Sigmoid colon (tissue), 4 donors: ENCODE data around the gene PLXDC1.

Experiments
- CTCF ChIP-seq, 4 experiments: fragments of 450-650 bp in 3 of 4; fragments of 200-600 bp in 1 of 4; IDR thresholded peaks; one replicate each; pipeline ENCODE4 v1.5.1; 2016 to 2019; ENCODE audit warnings: antibody characterized with exemption in 4 of 4, mild to moderate bottlenecking in 3 of 4, moderate library complexity in 2 of 4
- POLR2AphosphoS5 ChIP-seq, 4 donors: sonication (generic); formaldehyde crosslinking; IDR thresholded peaks; one replicate each; pipeline ENCODE4 v1.6.1; 2017; ENCODE audit warnings: antibody characterized with exemption in 4 of 4

GRCh38 chr17:39187152-39187830 is 35.9 kb upstream of the PLXDC1 start:
- TF ChIP-seq CTCF (IDR thresholded peaks at IDR 0.05) (no peak), POLR2AphosphoS5 (IDR thresholded peaks at IDR 0.05) (no peak)
